Ascending aorta (tissue), 2 donors: ENCODE data around the gene ANKHD1. TPM values are rescaled to one million over a fixed set of nuclear protein-coding genes. Genes with fewer than 3 reads are reported as not detected.
A peak's percentile ranks its signal among the peaks of the same experiment; 100 is the strongest.

Experiments
- DNase-seq, 2 donors: peaks; one replicate each; pipeline ENCODE4 v3.0.0-alpha.2; 2019; ENCODE audit warnings: low spot score in 2 of 2
- H3K27ac ChIP-seq, 2 donors: fragments of 200-600 bp; sonication (generic); one replicate each; pipeline ENCODE4 v1.5.1; 2016 to 2017; ENCODE audit warnings: mild to moderate bottlenecking in 1 of 2
- H3K27me3 ChIP-seq: fragments of 200-600 bp; sonication (generic); one replicate; pipeline ENCODE4 v1.5.1; 2017
- H3K36me3 ChIP-seq, 2 donors: fragments of 200-600 bp; sonication (generic); one replicate each; pipeline ENCODE4 v1.5.1; 2016
- H3K4me1 ChIP-seq, 2 donors: fragments of 200-600 bp; sonication (generic); one replicate each; pipeline ENCODE4 v1.5.1; 2016 to 2017; ENCODE audit warnings: mild to moderate bottlenecking in 1 of 2
- H3K4me3 ChIP-seq, 2 donors: fragments of 200-600 bp; sonication (generic); one replicate each; pipeline ENCODE4 v1.5.1; 2016 to 2017; ENCODE audit warnings: mild to moderate bottlenecking in 1 of 2
- H3K9me3 ChIP-seq, 2 donors: fragments of 200-600 bp; sonication (generic); one replicate each; pipeline ENCODE4 v1.5.1; 2016
- intact Hi-C: fragments of 100-400 bp; cut with DNase I; formaldehyde crosslinking; loops from one replicate; pipeline ENCODE4 v1.15.1; 2023
- total RNA-seq: library from RNA; depleted of rRNA; stranded (reverse); fragments of >200 nt; gene quantifications from one replicate; pipeline ENCODE4 v1.1.0, GENCODE V29; 2016
- TF ChIP-seq, protein P1 (sequence below), 3 experiments: fragments of 200-600 bp in 2 of 3; fragments of 450-650 bp in 1 of 3; sonication (generic) in 2 of 3; IDR thresholded peaks; one replicate each; pipeline ENCODE4 v1.5.1; 2016 to 2019; ENCODE audit warnings: antibody characterized with exemption in 3 of 3, mild to moderate bottlenecking in 1 of 3, moderate library complexity in 1 of 3

Gene ANKHD1
- total RNA-seq = 73.4 TPM

DNA sequence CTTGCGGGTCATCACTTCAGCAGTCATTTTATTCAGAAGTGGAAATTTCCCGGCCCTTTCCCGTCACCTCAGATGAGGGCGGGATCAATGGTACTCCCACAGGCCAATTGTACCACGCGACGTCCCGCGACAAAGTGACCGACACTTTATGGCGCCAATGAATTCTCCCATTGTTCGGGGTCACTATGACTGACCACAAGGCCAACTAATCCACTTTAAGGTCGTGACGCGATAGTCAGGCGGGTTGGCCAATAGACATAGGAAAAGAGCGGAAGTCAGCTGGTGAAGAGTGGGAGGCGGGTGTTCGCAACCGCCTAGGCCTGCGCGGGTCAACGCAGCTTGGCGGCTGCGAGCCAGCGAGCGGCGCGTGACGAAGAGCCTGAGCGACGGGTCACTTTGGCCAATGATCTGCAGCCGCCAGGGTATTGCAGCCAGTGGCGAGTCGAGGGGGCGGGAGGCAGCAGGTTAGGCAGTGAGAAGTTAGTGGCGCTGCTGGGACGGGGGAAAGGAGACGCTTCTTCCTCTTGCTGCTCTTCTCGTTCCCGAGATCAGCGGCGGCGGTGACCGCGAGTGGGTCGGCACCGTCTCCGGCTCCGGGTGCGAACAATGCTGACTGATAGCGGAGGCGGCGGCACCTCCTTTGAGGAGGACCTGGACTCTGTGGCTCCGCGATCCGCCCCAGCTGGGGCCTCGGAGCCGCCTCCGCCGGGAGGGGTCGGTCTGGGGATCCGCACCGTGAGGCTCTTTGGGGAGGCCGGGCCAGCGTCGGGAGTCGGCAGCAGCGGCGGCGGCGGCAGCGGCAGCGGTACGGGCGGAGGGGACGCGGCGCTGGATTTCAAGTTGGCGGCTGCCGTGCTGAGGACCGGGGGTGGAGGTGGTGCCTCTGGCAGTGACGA, at the start of gene ANKHD1:
ANKHD1 (plus strand) TSS at position 472 of the 896 bp plus-strand sequence; CDS start at position 607, 135 bp downstream.
- H3K9me3 ChIP-seq = no peaks in the 10 kb centered on the region
- TF ChIP-seq, protein P1, sequence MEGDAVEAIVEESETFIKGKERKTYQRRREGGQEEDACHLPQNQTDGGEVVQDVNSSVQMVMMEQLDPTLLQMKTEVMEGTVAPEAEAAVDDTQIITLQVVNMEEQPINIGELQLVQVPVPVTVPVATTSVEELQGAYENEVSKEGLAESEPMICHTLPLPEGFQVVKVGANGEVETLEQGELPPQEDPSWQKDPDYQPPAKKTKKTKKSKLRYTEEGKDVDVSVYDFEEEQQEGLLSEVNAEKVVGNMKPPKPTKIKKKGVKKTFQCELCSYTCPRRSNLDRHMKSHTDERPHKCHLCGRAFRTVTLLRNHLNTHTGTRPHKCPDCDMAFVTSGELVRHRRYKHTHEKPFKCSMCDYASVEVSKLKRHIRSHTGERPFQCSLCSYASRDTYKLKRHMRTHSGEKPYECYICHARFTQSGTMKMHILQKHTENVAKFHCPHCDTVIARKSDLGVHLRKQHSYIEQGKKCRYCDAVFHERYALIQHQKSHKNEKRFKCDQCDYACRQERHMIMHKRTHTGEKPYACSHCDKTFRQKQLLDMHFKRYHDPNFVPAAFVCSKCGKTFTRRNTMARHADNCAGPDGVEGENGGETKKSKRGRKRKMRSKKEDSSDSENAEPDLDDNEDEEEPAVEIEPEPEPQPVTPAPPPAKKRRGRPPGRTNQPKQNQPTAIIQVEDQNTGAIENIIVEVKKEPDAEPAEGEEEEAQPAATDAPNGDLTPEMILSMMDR (IDR thresholded peaks at IDR 0.05) = no peak
- H3K4me1 ChIP-seq = peaks cover 4 to 32% of the 10 kb centered on the region in 2 donors
- H3K4me3 ChIP-seq = peak within 1 kb of the TSS; percentile 81 to 95
- peak; percentile 99 to 100 for DNase-seq
- no peaks in the 10 kb centered on the region for H3K36me3 ChIP-seq
- peak within 1 kb of the TSS; percentile 98 to 99 for H3K27ac ChIP-seq
- intact Hi-C loops = loop anchor here (1.0 to 5.0 kb wide), 9 partner anchors 107 to 294 kb away; partner anchors contain the start of genes APBB3, CYSTM1, HARS1 and HARS2
- no peaks in the 10 kb centered on the region for H3K27me3 ChIP-seq

- intact Hi-C loops = loop anchor here (5.0 kb wide), 1 partner anchor 178 kb away; the partner anchor contains the start of gene CYSTM1
These were observed 46.1 kb upstream of the ANKHD1 start for GRCh38 chr5:140355546-140355945.

DNA sequence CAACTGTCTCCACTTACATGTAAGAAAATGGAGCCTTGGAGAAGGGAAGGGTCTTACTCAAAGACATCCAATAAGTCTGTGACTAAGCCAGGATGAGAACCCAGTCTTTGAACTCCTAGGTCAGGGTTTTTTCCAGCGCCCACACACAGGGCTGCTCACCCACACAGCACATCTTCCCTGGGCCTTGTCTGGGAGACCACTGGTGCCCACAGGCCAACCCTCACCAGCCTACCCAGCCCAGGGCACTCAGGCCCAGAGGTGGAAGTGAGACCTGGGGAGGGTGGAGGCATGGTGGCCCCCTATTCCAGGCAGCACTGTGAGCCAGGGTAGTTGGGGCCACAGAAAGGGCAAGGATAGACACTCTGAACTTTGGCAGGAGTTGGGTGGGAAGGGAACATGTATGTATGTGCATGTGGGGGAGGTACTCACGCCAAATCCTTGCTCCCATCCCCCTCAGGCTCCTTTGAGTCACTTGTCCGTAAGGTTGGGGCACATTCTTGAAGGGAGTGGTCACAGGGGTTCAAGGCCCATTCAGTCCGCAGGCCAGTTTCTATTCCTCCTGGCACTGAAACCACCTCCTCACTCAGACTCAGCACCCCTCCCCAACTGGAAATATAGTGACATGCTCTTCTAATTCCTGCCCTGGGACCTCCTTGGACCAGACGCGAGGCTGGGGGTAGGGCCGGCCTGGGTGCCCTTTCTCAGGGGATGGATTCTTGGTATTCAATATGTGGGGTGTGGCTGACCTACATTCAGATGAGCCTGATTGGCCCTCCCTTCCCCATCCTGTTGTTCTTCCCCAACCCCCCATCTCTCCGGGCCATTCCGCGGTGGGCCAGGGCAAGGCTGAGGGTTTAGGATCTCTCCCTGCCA, 44.5 kb upstream of the ANKHD1 start:
- peak overlapping the region in 1 of 2 donors; percentile 40 for H3K4me3 ChIP-seq
- H3K27ac ChIP-seq = no peak overlapping the region
- no peaks in the 10 kb centered on the region for H3K27me3 ChIP-seq
- no peaks in the 10 kb centered on the region for H3K9me3 ChIP-seq
- no peaks in the 10 kb centered on the region for H3K36me3 ChIP-seq
- TF ChIP-seq, protein P1 (IDR thresholded peaks at IDR 0.05) = no peak
- no peak for DNase-seq
- peaks cover 0 to 4% of the 10 kb centered on the region in 2 donors for H3K4me1 ChIP-seq
- intact Hi-C loops = loop anchor here (2.0 to 5.0 kb wide), 2 partner anchors 116 to 180 kb away; partner anchors contain the start of gene CYSTM1

More at GRCh38 chr5:140355546-140355945, 46.1 kb upstream of the ANKHD1 start:
- no peaks in the 10 kb centered on the region for H3K9me3 ChIP-seq
- no peaks in the 10 kb centered on the region for H3K36me3 ChIP-seq
- no peaks in the 10 kb centered on the region for H3K27me3 ChIP-seq
- H3K4me3 ChIP-seq = no peak overlapping the region
- H3K4me1 ChIP-seq = peaks cover 0 to 4% of the 10 kb centered on the region in 2 donors
- TF ChIP-seq, protein P1 (IDR thresholded peaks at IDR 0.05) = no peak
- no peak for DNase-seq
- no peak overlapping the region for H3K27ac ChIP-seq

DNA sequence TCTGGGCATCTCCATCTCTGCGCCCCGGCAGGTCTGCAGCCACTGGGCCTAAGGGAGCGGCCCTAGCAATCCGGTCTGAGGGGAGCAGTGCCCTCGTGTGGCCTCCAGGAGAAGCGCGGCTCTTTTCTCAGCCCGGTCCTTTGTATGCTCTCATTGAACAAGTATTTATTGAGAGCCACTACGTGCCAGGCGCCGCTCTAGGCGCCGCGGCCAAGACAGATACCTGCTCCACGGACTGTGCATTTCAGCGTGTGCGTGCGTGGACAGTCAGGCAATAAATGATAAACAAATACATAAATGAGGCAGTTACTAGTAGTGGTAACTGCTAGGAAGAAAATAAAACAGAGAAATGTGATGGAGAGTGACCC, 43.9 kb upstream of the ANKHD1 start:
- peak; percentile 56 to 94 for DNase-seq
- intact Hi-C loops = loop anchor here (2.0 to 5.0 kb wide), 2 partner anchors 117 to 180 kb away; partner anchors contain the start of gene CYSTM1
- Histone ChIP-seq H3K27me3 (no peaks in the 10 kb centered on the region), H3K9me3 (no peaks in the 10 kb centered on the region), H3K4me1 (peaks cover 0 to 4% of the 10 kb centered on the region in 2 donors), H3K4me3 (peak overlapping the region; percentile 35 to 40), H3K36me3 (no peaks in the 10 kb centered on the region), H3K27ac (no peak overlapping the region)
- TF ChIP-seq, protein P1 (IDR thresholded peaks at IDR 0.05) = peak; percentile 86 to 93 (median 91)

- TF ChIP-seq, protein P1 (IDR thresholded peaks at IDR 0.05) = peak in 1 of 3 experiments; percentile 10
- Histone ChIP-seq H3K9me3 (no peaks in the 10 kb centered on the region), H3K27ac (no peak overlapping the region), H3K27me3 (no peaks in the 10 kb centered on the region), H3K4me1 (peaks cover 0 to 7% of the 10 kb centered on the region in 2 donors), H3K36me3 (no peaks in the 10 kb centered on the region), H3K4me3 (no peak overlapping the region)
- no peak for DNase-seq
- intact Hi-C loops = loop anchor here (5.0 kb wide), 1 partner anchor 182 kb away; the partner anchor contains the start of gene CYSTM1
These were observed 42.8 kb upstream of the ANKHD1 start for GRCh38 chr5:140358738-140359310.
